Hematopoietic multipotent progenitor cell treated with erythropoietin and hydrocortisone succinate and interleukin-3 and kit ligand, for 17 days (in vitro differentiated cells): ENCODE measurements around the gene CROCC2.

Experiments
- DNase-seq: peaks from one replicate; pipeline ENCODE4 v3.0.0-alpha.2; 2015; ENCODE audit warnings: low spot score

Gene CROCC2

DNA sequence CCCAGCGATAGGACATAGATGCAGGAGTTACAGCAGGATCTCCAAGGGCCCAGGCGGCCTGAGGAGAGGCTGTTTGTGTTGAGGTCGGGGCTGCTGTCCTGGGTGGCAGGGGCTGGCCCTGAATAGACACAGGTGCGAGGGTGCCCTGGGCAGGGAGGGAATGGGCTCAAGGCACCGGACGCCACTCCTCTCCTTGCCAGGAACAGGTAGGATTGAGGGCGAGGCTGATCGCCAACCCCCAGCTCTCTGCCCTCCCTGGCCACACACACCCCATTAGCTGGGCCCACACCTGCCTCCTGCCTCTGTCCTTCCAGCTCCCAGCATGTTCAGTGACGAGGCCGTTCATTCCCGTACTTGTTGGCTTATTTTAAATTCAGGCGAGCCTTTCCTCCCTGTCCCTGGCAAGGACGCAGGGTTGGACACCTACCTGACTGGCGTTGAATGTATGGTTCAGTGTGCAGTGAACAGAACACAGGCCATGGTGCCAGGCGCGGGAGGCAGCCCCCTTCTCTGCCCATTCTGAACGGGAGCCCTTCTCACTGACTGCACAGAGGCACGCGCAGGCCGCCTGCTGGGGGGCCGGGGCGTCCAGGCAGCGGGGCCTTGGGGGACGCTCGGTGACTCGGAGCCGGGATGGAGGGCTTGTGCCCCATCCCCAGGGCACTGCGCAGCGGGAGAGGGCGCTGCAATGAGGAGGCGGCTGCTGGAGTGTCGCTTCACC, 51.0 kb downstream of the CROCC2 start:
- DNase-seq = no peak

DNA sequence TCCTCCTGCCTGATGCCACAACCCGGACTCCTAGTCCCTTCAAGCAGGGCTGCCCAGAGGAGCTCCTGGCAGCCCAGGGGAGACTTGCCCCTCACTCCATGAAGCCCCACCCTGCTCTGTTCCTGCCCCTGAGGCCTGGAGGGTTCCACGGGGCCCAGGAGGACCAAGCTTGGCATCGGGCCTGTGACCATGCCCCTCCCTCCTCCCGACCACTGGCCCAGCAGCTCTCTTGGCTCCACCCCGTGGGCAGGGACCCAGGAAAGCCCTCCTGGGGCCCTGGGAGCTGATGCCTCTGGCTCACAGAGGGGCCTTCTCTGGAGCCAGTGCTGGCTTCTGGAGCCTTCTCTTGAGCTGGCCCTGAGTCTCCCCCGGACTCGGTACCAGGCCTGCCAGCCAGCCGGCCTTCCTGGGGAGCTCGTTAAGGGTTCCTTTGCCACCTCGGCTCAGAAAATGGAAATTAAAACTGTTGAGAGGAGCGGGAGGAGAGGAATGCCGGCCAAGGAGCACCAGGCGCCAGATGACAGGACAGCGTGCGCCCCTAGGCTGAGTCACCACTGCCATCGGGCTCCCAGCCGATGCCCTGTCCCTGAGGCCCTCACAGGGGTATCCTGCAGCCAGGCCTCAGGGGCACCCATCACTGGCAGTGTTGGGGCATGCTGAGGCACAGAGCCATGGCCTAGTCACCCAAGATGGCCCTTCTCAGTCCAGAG, 51.7 kb downstream of the CROCC2 start:
- DNase-seq = no peak

DNA sequence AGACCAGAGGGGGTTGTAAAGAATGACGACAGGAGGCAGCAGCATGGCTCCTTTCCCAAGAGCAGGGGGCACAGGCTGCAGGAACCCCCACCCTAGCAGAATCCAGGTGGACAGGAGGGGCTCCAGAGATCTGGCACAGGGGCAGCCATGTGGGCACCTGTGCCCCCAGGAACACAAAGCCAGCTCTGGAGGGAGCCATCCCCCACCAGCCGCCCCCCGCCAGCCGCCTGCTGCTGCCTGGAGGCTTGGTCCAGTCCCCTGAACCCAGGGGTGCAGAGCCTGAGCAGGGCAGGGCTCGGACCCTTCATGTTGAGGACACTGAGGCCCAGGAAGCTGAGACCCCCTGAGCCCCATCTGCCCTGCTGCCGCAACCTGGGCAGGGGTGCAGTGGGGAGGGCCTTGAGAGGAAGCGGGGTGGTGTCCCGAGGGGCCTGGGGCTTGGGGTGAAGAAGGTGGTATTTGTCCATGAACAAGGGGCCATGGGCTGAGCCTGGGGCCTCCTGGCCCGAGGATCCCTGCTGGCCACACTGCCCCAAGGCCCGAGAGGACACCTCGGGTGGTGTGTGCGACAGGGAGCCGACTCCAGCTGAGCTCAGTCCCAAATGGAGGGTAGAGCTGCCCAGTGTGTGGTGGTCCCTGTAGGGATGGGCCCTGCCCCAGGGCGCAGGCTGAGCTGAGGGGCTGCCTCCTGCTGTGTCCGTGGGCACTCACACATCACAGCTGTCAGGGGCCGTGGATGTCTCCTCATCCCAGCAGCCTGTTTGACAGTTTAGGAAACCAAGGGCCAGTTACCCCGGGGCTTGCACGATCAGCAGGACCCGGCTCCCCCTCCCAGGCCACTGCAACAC, 52.5 kb downstream of the CROCC2 start:
- no peak for DNase-seq

DNA sequence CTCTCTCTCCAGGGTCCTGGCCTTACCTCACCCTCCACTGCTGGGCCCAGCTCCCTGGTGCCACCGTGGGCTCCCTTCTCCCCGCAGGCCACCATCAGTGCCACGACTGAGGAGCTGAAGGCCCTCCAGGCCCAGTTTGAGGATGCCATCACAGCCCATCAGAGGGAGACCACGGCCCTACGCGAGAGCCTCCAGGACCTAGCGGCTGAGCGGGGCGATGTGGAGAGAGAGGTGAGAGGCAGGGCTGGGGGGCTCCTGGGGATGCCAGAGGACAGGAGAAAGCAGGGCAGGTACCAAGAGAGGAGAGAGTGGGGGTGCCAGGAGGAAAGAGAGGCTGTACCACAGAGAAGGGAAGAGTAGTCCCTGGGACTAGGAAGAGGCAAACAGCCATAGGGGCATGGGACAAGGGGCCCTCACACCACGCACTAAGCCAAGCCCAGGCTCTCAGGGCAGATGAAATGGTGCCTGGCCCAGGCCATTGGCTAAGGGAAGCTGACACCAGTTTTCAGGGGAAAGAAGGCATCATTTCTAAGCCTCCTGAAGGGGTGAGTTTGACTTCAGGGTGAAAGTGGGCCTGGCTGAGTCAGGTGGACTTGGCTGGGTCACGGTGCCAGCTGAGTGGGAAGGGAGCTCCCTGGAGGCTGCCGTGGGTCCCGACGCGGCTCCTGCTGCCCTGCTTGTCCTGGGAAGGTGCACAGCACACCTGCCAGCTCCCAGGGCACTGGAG, 53.2 kb downstream of the CROCC2 start:
- DNase-seq = no peak

DNA sequence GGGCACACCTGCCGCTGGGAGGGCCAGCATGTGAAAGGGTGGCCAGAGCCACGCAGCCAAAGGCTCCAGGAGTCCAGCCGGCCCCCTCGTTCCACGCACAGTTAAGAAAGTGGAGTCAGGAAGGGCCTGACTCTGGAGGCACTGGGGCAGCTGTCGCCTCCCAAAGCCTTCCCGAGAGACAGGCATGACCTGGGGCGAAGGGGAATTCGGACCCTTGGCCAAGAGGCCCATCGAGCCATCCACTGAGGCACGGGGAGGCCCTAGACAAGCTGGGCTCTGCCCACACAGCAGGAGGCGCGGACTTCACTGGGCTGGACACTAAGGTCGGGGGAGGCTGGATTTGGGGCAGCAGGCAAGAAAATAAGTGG, 53.8 kb downstream of the CROCC2 start:
- DNase-seq = no peak

DNA sequence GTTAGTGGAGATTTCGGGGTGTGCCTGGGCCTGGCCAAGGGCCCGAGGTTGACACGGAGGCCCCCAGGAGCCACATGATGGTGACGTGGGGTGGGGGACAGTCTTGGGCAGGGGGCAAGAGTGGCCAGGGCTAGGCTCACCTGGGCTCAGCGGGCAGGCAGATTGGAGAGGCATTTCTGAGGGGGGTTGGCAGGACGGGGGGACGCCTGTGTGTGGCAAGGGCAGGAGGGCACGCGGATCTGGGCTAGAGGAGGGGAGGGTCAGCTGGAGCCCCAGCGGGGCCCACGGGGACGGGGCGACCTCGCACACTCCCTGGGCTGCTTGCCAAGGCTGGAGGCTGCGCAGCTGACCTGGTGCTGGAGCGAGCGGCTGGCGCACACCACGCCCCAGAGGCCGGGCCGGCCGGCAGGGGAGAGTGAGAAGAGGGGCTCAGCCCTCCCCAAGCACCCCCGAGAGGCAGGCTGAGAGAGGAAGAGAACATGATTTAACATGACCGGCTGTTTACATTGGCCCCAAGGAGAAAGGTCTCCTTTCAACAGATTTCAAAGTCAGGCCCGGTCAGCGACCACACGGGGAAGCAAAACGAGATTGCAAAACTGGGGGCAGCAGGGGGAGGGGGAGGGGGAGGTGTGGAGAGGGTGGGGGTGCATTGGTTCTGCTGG, 54.3 kb downstream of the CROCC2 start:
- no peak for DNase-seq

DNA sequence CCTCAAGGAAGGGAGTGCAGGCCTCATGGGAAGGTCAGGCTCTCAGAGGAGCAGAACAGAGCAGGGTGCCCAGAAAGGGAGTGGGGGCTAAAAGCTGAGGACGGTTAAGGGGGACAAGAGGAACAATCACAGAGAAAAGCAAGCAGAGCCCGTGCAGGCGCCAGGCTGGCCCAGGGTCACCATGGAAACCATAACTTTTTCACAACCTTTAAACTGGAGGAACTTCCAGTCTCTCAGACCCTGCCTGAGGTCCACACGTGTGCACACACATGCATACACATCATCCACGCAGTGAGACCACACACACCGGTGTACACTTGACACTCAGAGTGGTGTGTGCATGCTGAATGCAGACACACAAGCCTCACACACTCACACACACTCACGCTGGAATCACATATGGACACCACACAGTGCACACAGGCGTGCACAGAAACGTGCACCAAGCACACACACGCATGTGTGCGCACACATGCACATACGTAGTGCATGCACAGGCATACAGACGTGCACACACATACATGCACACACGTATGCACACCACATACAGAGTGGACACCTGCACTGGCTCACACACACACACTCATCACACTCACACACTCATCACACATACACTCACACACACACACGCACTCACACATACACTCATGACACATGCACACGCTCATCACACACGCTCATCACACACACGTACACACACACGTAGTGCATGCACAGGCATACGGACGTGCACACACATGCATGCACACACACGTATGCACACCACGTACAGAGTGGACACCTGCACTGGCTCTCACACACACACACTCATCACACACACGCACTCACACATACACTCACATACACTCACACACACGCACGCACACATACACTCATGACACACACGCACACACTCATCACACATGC, 55.1 kb downstream of the CROCC2 start:
- DNase-seq = no peak

DNA sequence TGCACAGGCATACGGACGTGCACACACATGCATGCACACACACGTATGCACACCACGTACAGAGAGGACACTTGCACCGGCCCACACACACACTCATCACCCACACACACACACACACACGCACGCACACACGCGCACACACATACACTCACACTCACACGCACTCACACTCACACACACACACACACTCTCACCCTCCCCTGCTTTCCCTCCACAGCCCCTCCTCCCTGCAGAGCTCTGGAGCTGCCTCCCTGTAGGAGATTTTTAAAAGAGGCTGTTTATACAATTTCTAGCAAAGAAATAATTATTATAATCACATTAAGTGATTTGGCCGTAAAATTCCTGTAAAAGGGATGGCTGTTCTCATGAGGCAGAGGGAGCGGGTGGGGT, 55.8 kb downstream of the CROCC2 start:
- no peak for DNase-seq

DNA sequence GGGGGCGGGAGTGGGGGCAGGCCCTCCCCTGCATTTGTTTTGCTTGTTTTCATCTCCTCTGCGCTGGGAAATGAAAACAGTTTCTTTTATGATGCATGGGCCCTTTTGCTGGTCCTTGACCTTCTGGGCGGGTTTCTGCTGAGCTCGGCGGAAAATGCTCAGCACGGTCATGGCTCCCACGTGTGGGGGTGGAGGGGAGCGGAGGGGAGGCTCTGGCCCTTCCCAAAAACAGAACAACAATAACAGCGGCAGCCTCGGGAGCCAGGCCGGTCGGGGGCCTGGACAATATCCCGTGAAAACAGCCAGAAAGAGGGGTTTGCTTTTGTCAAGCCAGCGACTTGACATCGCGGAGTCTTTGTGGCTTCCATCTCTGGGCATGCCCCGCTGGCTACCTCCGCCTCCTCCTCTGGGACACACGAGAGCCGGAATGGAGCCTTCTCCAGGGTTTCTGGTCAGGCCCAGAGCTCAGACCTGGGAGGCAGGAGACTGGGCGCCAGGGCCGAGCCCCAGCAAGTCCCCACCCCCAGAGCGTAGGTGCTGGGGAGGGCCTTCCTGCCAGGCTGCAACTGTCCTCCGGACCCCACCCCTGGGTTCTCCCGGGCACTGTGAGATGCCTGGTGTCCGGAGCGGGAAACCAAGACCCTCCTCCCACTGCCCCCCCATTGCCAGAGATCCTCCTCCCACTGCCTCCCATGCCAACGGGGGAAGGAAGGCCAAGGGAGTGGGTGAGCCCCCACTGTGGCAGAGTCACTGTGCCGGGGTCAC, 56.3 kb downstream of the CROCC2 start:
- no peak for DNase-seq

DNA sequence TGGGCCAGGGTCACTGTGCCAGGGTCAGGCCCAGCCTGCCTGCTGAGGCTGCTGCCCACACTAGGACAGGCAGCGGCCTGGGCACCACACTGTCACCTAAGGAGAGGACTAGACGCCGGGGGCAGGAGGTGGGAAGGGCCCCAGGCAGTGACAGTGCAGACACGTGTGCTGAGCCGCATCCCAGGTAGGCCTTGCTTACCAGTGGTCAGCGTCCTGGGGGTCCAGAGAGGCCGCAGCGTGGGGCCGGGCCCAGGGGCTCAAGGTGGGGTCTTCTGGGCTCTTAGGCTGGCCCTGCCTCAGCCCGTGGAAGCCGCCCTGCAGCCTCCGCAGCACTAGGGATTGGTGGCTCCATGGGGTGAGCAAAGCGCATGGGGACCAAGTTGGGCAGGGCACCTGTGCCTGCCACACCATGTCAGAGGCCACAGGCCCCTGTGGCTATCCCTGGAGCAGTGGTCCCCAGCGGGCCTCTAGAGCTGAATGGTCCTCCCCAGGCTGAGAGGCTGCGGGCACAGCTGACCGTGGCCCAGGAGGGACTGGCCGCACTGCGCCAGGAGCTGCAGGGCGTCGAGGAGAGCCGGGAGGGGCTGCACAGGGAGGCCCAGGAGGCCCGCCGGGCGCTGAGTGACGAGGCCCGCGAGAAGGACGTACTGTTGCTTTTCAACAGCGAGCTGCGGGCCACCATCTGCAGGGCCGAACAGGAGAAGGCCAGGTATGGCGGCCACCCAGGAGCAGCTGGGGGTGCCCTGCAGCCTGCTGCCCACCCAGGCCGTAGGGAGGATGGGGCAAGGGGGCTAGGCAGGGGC, 57.1 kb downstream of the CROCC2 start:
- DNase-seq = no peak

DNA sequence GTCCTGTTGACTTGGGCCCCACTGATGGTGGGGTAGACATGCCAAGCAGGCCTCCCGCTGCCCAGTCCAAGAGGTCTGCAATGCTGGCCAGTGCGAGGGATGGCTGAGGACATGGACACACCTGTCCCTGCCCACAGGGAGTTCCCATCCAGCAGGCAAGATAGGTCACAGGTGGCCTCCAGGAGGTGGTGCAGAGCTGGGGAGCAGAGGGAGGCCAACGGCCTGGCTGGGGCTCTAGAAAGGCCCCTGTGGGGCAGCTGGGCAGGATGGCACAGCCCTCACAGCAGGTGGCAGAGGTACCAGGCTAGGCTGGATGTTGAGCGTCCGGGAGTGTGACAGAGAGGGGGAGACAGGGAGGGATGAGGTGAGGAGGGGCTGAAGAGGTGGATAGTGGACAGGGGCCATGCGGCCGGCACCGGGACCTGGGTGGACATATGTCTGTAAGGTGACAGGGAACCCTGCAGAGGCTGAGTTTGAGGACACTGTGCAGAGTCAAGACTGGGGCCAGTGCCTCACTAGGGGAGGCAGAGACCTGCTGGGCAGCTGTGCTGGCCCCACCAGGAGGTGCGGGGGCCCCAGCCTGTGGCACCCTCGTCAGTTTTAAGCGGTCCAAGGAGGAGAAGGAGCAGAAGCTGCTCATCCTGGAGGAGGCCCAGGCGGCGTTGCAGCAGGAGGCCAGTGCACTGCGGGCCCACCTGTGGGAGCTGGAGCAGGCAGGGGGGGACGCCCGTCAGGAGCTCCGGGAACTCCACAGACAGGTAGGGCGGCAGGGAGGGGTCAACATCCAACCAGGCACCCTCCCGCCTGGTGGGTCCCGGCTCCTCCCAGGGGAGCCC, 58.0 kb downstream of the CROCC2 start:
- DNase-seq = no peak

DNA sequence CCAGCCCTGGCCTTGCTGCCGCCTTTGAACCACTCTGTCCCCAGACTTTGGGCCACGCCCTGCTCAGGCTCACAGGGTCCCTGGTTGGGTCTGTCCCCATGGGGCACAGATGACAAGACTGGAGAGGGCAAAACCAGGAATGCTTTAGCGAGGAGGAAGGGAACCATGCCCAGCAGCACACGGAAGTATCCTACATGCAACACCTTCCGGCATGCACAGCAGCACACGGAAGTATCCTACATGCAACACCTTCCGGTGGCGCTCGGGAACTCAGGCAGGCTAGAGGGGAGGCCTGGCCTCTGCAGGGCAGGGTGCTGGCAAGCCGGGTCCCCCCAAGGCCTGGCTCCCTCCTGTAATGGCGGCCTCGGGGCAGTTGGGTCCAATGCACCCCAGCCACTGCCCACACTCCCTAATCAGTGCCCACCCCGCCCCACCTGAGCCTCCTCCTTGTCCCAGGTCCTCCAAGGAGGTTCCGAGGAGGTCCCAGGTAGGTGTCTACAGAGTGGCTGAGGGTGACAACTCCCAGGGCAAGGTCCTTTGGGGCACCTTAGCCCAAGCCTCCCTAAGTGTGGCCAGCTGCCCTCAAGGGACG, 58.7 kb downstream of the CROCC2 start:
- no peak for DNase-seq

DNA sequence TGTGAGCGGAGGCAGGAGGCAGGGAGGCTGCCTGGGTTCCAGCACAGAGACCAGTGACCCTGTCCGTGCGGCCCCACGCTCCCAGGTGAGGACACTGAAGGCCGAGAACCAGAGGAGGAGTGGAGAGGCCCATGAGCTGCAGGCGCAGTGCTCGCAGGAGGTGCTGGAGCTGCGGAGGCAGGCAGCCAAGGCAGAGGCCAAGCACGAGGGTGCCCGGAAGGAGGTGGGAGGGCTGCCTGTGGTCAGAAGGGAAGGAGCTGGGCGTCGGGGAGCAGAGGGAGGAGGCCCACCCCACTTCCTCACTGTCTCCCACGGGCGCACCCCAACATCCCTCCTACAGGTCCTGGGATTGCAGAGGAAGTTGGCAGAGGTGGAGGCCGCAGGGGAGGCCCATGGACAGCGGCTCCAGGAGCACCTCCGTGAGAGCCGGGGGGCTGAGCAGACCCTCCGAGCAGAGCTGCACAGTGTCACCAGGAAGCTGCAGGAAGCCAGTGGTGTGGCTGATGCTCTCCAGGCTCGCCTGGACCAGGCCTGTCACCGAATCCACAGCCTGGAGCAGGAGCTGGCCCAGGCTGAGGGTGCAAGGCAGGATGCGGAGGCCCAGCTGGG, 59.3 kb downstream of the CROCC2 start:
- DNase-seq = no peak

DNA sequence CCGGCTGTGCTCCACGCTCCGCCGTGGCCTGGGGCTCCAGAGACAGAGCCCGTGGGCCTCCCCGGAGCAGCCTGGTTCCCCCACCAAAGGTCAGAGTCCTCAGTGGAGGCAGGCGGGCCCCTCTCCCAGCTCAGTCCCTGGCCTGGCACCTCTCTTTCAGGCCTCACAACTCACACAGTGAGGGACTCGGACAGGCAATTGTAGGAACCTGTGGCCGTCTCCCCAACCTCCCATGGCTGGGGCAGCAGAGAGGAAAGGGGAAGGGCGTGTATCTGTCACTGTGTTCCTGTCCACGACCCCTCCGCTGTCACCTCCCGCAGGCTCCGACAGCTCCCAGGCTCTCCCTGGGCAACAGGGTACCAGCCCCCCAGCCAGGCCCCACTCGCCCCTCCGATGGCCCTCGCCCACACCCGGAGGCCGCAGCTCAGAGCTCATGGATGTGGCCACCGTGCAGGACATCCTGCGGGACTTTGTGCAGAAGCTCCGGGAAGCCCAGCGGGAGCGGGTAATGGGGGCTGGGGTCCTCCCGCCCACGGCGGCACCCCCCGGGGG, 59.8 kb downstream of the CROCC2 start:
- no peak for DNase-seq

DNA sequence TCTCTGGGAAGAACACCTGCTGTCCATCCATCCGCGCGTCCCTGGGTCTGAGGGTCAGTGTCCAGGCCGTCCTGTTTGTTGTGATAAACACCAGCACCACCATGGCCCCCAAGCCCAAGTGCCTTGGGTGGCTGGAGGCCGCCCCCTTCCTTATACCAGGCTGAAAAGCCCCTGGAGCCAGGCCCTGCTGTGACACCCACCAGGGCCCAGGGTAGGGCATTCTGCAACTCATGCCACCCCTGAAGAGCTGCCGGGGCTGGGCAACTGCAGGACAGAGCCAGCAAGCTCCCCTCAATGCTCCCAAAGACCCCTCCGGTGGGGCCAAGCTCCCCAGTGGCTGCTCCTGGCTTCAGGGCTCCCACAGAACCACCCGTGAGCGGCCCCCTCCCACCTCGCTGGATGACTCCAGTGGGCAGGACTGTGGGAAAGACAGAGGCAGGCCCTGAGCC, 60.3 kb downstream of the CROCC2 start:
- DNase-seq = no peak

DNA sequence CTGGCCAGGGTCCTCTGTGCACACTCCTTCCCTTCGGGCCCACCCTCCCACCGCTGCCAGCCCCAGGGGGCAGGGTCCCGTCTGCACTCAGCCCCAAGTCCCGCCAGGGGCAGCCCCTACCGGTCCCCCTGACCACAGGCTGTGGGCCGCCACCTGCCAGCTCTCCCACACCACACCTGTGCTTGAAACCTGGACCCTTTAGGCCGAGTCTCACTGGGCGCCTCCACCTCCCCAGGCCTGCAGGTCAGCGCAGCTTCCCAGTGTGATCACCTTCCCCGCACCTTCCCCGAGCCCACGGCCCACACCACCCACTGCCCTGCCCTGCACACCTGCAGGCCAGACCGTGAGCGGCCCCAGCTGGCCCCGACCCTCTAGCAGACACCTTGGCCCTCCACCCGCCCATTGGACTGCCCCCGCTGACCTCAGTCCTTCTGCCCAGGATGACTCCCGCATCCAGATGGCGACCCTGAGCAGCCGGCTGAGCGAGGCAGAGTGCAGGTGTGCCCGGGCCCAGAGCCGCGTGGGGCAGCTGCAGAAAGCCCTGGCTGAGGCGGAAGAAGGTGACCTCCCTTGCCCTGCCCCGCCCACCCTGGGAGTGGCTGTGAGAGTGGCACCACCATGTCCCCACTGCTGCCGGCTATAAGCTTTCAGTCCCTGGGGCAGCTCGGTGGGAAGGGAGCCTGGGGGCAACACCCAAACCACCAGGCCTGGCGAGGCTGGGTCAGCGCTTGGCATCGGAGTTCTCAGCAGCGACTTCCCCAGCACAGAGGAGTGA, 61.0 kb downstream of the CROCC2 start:
- DNase-seq = no peak
